ENCODE data around the gene MINDY4. TPM values are rescaled to one million over a fixed set of nuclear protein-coding genes. Genes with fewer than 3 reads are reported as not detected.

Gene MINDY4
- total RNA-seq, 1 experiment from 2014 or later = 1.8 TPM

GRCh38 chr7:30802812-30803211 lies 31.6 kb downstream of the MINDY4 start:
- CTCF ChIA-PET = interaction anchor here (1.2 kb wide), 2 partner anchors 136 to 320 kb away, joined by 3 to 4 read pairs; no protein-coding TSS in a partner anchor
- Mint-ChIP-seq H3K9me3 (peaks cover 6% of the 10 kb centered on the region; the same call in 1 of the 2 replicates), H3K4me1 (no peaks in the 10 kb centered on the region), H3K36me3 (peaks cover 2% of the 10 kb centered on the region; the same call in 1 of the 2 replicates), H3K27ac (no peak overlapping the region), H3K4me3 (no peak overlapping the region), H3K27me3 (ENCODE audit: low read depth) (no peaks in the 10 kb centered on the region)
- POLR2A ChIA-PET = no interaction called here
- no peak for TF ChIP-seq RELA (CRISPR knock-in tag; IDR thresholded peaks at IDR 0.05; ENCODE audit: borderline replicate concordance)
- no peak for TF ChIP-seq ATF1 (CRISPR knock-in tag; IDR thresholded peaks at IDR 0.05)
- no peak for TF ChIP-seq PREB (CRISPR knock-in tag; IDR thresholded peaks at IDR 0.05; ENCODE audit: borderline replicate concordance)
- TF ChIP-seq ZNF425 (CRISPR knock-in tag; conservative IDR thresholded peaks at IDR 0.05) = no peak
- no peak for TF ChIP-seq ZNF512 (CRISPR knock-in tag; IDR thresholded peaks at IDR 0.05; ENCODE audit: borderline replicate concordance)
- TF ChIP-seq MXD4 (CRISPR knock-in tag; IDR thresholded peaks at IDR 0.05; ENCODE audit: borderline replicate concordance) = no peak
- TF ChIP-seq IRF1 (CRISPR knock-in tag; IDR thresholded peaks at IDR 0.05) = no peak
- TF ChIP-seq NFATC4 (CRISPR knock-in tag; IDR thresholded peaks at IDR 0.05) = no peak
- no peak for TF ChIP-seq ESRRA (CRISPR knock-in tag; IDR thresholded peaks at IDR 0.05; ENCODE audit: borderline replicate concordance)
- TF ChIP-seq USF2 (CRISPR knock-in tag; IDR thresholded peaks at IDR 0.05) = no peak
- ATAC-seq = no peak
- DNase-seq (ENCODE audit: low spot score) = no peak

GRCh38 chr7:30804078-30804661 lies 33.0 kb downstream of the MINDY4 start:
- Mint-ChIP-seq H3K27me3 (ENCODE audit: low read depth) (no peaks in the 10 kb centered on the region), H3K4me1 (no peaks in the 10 kb centered on the region), H3K9me3 (peaks cover 15% of the 10 kb centered on the region), H3K27ac (no peak overlapping the region), H3K36me3 (peaks cover 10% of the 10 kb centered on the region), H3K4me3 (no peak overlapping the region)
- CTCF ChIA-PET = interaction anchor here (0.9 to 1.2 kb wide), 5 partner anchors 13 to 319 kb away, joined by 3 to 4 read pairs (median 4); no protein-coding TSS in a partner anchor
- no peak for DNase-seq (ENCODE audit: low spot score)
- no peak for ATAC-seq
- POLR2A ChIA-PET = no interaction called here
- TF ChIP-seq ZNF263 (CRISPR knock-in tag; IDR thresholded peaks at IDR 0.05; ENCODE audit: low read depth) = no peak
- no peak for TF ChIP-seq ZNF396 (CRISPR knock-in tag; IDR thresholded peaks at IDR 0.05; ENCODE audit: borderline replicate concordance)
- TF ChIP-seq ZNF671 (CRISPR knock-in tag; IDR thresholded peaks at IDR 0.05) = no peak
- TF ChIP-seq STAT6 (CRISPR knock-in tag; conservative IDR thresholded peaks at IDR 0.05; ENCODE audit: low read depth) = no peak
- no peak for TF ChIP-seq PREB (CRISPR knock-in tag; IDR thresholded peaks at IDR 0.05; ENCODE audit: borderline replicate concordance)
- no peak for TF ChIP-seq ETV6 (CRISPR knock-in tag; IDR thresholded peaks at IDR 0.05)
- no peak for TF ChIP-seq TEAD1 (CRISPR knock-in tag; IDR thresholded peaks at IDR 0.05)
- TF ChIP-seq USF2 (CRISPR knock-in tag; IDR thresholded peaks at IDR 0.05) = no peak
- no peak for TF ChIP-seq E2F1 (CRISPR knock-in tag; IDR thresholded peaks at IDR 0.05)
- no peak for TF ChIP-seq PRRX2 (CRISPR knock-in tag; IDR thresholded peaks at IDR 0.05)
- TF ChIP-seq JUN (CRISPR knock-in tag; IDR thresholded peaks at IDR 0.05) = no peak

All from WTC11 (cell line).